ENCODE results near the gene ZNF365. TPM values are rescaled to one million over a fixed set of nuclear protein-coding genes. Genes with fewer than 3 reads are reported as not detected.
A peak's percentile ranks its signal among the peaks of the same experiment; 100 is the strongest.

Gene ZNF365
- total RNA-seq, 1 experiment from 2014 or later = 22.8 TPM

DNA sequence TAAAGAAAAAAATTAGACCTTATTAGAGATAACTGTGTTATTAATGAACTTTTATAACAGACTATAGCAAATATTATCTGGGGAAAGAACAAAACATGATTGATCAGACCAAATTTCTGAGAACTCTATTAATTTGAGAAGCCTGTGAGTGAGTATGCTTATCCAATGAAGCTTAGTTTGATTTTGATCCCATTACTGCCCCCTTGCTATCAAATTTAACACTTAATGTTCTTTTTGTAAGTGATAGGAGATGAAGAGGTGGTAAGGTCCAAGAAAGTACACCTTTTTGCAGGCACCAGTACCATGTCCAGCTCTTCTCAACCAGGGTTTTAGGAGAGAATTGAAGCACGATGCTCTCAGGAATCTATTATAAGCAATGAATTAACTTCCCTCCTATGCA, 49.9 kb downstream of the ZNF365 start:
- Histone ChIP-seq H3K9me3 (ENCODE audit: control insufficient read depth, insufficient read depth, low read depth, low read length) (no peaks in the 10 kb centered on the region; the same call in 1 of the 2 replicates), H3K27ac (ENCODE audit: low read length) (no peak overlapping the region), H3K4me3 (ENCODE audit: low read depth in 2 of 2, low read length in 2 of 2) (no peak overlapping the region), H3K27me3 (ENCODE audit: control insufficient read depth, insufficient read depth, low read length) (no peaks in the 10 kb centered on the region), H3K36me3 (ENCODE audit: control insufficient read depth, insufficient read depth, low read length) (no peaks in the 10 kb centered on the region), H3K4me1 (ENCODE audit: control insufficient read depth, insufficient read depth, low read length) (no peaks in the 10 kb centered on the region)
- no peak for DNase-seq (ENCODE audit: low read depth, low spot score)
- no peak for TF ChIP-seq POLR2AphosphoS5 (IDR thresholded peaks at IDR 0.05; ENCODE audit: low read depth, low read length)
- no peak for TF ChIP-seq TCF7L2 (IDR thresholded peaks at IDR 0.05; ENCODE audit: low read depth, low read length)
- TF ChIP-seq, protein P1, sequence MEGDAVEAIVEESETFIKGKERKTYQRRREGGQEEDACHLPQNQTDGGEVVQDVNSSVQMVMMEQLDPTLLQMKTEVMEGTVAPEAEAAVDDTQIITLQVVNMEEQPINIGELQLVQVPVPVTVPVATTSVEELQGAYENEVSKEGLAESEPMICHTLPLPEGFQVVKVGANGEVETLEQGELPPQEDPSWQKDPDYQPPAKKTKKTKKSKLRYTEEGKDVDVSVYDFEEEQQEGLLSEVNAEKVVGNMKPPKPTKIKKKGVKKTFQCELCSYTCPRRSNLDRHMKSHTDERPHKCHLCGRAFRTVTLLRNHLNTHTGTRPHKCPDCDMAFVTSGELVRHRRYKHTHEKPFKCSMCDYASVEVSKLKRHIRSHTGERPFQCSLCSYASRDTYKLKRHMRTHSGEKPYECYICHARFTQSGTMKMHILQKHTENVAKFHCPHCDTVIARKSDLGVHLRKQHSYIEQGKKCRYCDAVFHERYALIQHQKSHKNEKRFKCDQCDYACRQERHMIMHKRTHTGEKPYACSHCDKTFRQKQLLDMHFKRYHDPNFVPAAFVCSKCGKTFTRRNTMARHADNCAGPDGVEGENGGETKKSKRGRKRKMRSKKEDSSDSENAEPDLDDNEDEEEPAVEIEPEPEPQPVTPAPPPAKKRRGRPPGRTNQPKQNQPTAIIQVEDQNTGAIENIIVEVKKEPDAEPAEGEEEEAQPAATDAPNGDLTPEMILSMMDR (IDR thresholded peaks at IDR 0.05) = peak; percentile 25; the same call in 1 of the 2 replicates
- no peak for ATAC-seq
- ChIA-PET POLR2A (no interaction called here), CTCF (no interaction called here)
- in situ Hi-C loops (cut with HindIII; ENCODE audit: low pct_unique_long_range_greater_than_20kb, low sequenced_read_pairs) (no loop called here), intact Hi-C loops (cut with micrococcal nuclease; ENCODE audit: unreplicated experiment) (no loop called here)
- BruUV-seq (replicated peaks) = no TSS peak

DNA sequence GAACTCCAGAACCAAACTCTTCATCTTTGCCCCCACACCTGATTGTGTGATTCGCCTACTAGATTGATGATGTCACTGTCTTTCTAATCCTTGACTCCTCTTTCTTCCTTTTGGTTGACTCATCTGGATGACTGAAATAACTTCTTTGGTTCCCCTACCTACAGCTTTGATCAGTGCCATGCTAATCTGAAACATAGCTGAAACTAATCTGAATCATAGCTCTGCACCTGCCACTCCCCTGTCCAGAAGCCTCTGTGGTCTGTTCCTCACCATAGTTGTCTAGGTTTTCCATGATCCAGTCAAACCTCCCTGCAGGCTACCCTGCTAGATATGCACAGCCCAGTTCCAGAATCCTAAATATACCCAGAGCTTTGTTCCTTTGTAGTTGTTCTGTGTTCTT, 51.9 kb downstream of the ZNF365 start:
- intact Hi-C loops (cut with micrococcal nuclease; ENCODE audit: unreplicated experiment) = no loop called here
- H3K4me3 ChIP-seq (ENCODE audit: low read depth in 2 of 2, low read length in 2 of 2) = no peak overlapping the region
- TF ChIP-seq, protein P2, sequence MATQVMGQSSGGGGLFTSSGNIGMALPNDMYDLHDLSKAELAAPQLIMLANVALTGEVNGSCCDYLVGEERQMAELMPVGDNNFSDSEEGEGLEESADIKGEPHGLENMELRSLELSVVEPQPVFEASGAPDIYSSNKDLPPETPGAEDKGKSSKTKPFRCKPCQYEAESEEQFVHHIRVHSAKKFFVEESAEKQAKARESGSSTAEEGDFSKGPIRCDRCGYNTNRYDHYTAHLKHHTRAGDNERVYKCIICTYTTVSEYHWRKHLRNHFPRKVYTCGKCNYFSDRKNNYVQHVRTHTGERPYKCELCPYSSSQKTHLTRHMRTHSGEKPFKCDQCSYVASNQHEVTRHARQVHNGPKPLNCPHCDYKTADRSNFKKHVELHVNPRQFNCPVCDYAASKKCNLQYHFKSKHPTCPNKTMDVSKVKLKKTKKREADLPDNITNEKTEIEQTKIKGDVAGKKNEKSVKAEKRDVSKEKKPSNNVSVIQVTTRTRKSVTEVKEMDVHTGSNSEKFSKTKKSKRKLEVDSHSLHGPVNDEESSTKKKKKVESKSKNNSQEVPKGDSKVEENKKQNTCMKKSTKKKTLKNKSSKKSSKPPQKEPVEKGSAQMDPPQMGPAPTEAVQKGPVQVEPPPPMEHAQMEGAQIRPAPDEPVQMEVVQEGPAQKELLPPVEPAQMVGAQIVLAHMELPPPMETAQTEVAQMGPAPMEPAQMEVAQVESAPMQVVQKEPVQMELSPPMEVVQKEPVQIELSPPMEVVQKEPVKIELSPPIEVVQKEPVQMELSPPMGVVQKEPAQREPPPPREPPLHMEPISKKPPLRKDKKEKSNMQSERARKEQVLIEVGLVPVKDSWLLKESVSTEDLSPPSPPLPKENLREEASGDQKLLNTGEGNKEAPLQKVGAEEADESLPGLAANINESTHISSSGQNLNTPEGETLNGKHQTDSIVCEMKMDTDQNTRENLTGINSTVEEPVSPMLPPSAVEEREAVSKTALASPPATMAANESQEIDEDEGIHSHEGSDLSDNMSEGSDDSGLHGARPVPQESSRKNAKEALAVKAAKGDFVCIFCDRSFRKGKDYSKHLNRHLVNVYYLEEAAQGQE (IDR thresholded peaks at IDR 0.05; ENCODE audit: insufficient read depth in 1 of 2, low read depth in 2 of 2, low read length in 1 of 2) = no peak
- no peak for TF ChIP-seq POLR2AphosphoS5 (IDR thresholded peaks at IDR 0.05; ENCODE audit: low read depth, low read length)
- TF ChIP-seq TCF7L2 (IDR thresholded peaks at IDR 0.05; ENCODE audit: low read depth, low read length) = no peak
- BruUV-seq (replicated peaks) = no TSS peak
- no peaks in the 10 kb centered on the region for H3K36me3 ChIP-seq (ENCODE audit: control insufficient read depth, insufficient read depth, low read length)
- no peak overlapping the region for H3K27ac ChIP-seq (ENCODE audit: low read length)
- ATAC-seq (no peak), DNase-seq (ENCODE audit: low read depth, low spot score) (no peak)
- H3K4me1 ChIP-seq (ENCODE audit: control insufficient read depth, insufficient read depth, low read length) = peaks cover 2% of the 10 kb centered on the region; the same call in 1 of the 2 replicates
- no peaks in the 10 kb centered on the region for H3K27me3 ChIP-seq (ENCODE audit: control insufficient read depth, insufficient read depth, low read length)
- in situ Hi-C loops (cut with HindIII; ENCODE audit: low pct_unique_long_range_greater_than_20kb, low sequenced_read_pairs) = no loop called here
- CTCF ChIA-PET = no interaction called here
- POLR2A ChIA-PET = no interaction called here
- no peaks in the 10 kb centered on the region; the same call in 1 of the 2 replicates for H3K9me3 ChIP-seq (ENCODE audit: control insufficient read depth, insufficient read depth, low read depth, low read length)

DNA sequence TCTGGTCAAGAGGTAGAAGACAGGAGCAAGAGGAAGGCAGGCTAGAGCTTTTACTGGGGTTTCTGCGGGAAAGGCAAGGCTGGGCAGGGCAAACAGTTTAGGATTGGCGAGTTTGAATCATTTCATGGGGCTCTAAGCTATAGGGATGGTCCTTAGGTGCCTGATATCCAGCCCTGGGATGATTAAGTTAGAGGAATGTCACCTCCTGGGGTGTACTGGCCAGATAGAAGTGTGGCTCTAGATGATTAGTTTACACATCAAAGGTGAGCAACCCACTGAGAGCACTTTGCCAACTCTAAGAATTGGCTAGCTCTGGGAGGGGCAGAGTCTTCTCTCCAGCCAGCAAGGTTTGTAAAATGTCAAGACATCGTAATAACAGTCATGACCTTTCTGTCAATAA, 52.4 kb downstream of the ZNF365 start:
- peaks cover 7% of the 10 kb centered on the region; the same call in 1 of the 2 replicates for H3K4me1 ChIP-seq (ENCODE audit: control insufficient read depth, insufficient read depth, low read length)
- TF ChIP-seq TCF7L2 (IDR thresholded peaks at IDR 0.05; ENCODE audit: low read depth, low read length) (no peak), POLR2AphosphoS5 (IDR thresholded peaks at IDR 0.05; ENCODE audit: low read depth, low read length) (no peak), SIN3A (IDR thresholded peaks at IDR 0.05; ENCODE audit: borderline replicate concordance, insufficient read depth, low read depth, low read length) (no peak)
- TF ChIP-seq, protein P2 (IDR thresholded peaks at IDR 0.05; ENCODE audit: insufficient read depth in 1 of 2, low read depth in 2 of 2, low read length in 1 of 2) = no peak
- TF ChIP-seq, protein P1 (IDR thresholded peaks at IDR 0.05) = no peak
- DNase-seq (ENCODE audit: low read depth, low spot score) = no peak
- ATAC-seq = no peak
- no peaks in the 10 kb centered on the region for H3K27me3 ChIP-seq (ENCODE audit: control insufficient read depth, insufficient read depth, low read length)
- no peak overlapping the region for H3K27ac ChIP-seq (ENCODE audit: low read length)
- no peaks in the 10 kb centered on the region for H3K36me3 ChIP-seq (ENCODE audit: control insufficient read depth, insufficient read depth, low read length)
- ChIA-PET CTCF (no interaction called here), POLR2A (no interaction called here)
- intact Hi-C loops (cut with micrococcal nuclease; ENCODE audit: unreplicated experiment) = no loop called here
- no TSS peak for BruUV-seq (replicated peaks)
- H3K4me3 ChIP-seq (ENCODE audit: low read depth in 2 of 2, low read length in 2 of 2) = no peak overlapping the region
- in situ Hi-C loops (cut with HindIII; ENCODE audit: low pct_unique_long_range_greater_than_20kb, low sequenced_read_pairs) = no loop called here
- no peaks in the 10 kb centered on the region; the same call in 1 of the 2 replicates for H3K9me3 ChIP-seq (ENCODE audit: control insufficient read depth, insufficient read depth, low read depth, low read length)

All from Panc1 (cell line).